ENCODE measurements around the gene SMIM1.
"Not testable (repeated sequence)": the region's sequence is repeated elsewhere in the genome, so short reads cannot be mapped to it uniquely, and the experiment has no call there.

SMIM1 gene

GRCh38 chr1:3800795-3801194 is 28.2 kb downstream of the SMIM1 start:
- H3K4me1 ChIP-seq (ENCODE audit: control insufficient read depth, insufficient read depth, low read length, unreplicated experiment); H2AFZ ChIP-seq (ENCODE audit: low read length, unreplicated experiment); H3K27ac ChIP-seq (ENCODE audit: low read depth, low read length); H3K4me3 ChIP-seq (ENCODE audit: low read depth, low read length); H3K36me3 ChIP-seq (ENCODE audit: insufficient read depth, low read length); H3K79me2 ChIP-seq (ENCODE audit: control insufficient read depth, insufficient read depth, low read length, unreplicated experiment): not testable (repeated sequence)
- peaks cover 16% of the 10 kb centered on the region; the same call in 1 of the 2 replicates for H3K27me3 ChIP-seq (ENCODE audit: insufficient read depth, low read length)

DNA sequence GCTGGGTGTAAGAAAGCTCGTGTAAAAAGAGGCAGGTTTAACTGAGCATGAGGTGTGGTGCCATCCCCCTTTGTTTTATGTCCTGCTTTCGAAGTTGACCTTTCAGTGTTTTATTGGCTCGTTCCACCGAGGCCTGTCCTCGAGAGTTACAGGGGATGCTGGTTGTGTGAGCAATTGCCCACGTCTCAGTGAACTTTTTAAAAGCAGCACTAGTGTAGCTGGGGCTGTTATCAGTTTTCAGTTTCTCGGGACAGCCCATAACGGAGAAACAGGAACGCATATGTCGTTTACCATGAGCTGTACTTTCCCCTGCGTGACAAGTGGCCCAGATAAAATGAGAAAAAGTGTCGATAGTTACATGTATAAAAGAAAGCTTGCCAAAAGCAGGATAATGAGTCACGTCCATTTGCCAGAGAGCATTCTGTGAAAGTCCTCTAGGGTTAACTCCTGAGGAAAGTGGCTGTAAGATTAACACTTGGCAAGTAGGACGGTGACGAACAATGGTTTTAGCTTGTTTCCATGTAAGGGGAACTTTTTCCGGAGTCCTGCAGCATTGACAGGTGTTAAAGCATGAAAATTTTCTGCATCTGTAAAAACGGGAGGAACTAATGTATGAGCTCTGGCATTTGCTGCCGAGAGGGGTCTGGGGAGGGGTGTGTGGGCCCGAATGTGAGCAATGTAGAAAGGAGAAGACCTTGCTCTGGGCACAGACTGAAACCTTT is 31.5 kb downstream of the SMIM1 start:
- H3K4me3 ChIP-seq (ENCODE audit: low read depth, low read length), result no peak overlapping the region
- H3K4me1 ChIP-seq (ENCODE audit: control insufficient read depth, insufficient read depth, low read length, unreplicated experiment), result no peaks in the 10 kb centered on the region
- no peak overlapping the region for H3K27ac ChIP-seq (ENCODE audit: low read depth, low read length)
- no peak overlapping the region for H2AFZ ChIP-seq (ENCODE audit: low read length, unreplicated experiment)
- H3K36me3 ChIP-seq (ENCODE audit: insufficient read depth, low read length), result no peaks in the 10 kb centered on the region
- H3K79me2 ChIP-seq (ENCODE audit: control insufficient read depth, insufficient read depth, low read length, unreplicated experiment), result no peaks in the 10 kb centered on the region
- peaks cover 16% of the 10 kb centered on the region; the same call in 1 of the 2 replicates for H3K27me3 ChIP-seq (ENCODE audit: insufficient read depth, low read length)

- peaks cover 16% of the 10 kb centered on the region; the same call in 1 of the 2 replicates for H3K27me3 ChIP-seq (ENCODE audit: insufficient read depth, low read length)
- H3K79me2 ChIP-seq (ENCODE audit: control insufficient read depth, insufficient read depth, low read length, unreplicated experiment); H3K4me1 ChIP-seq (ENCODE audit: control insufficient read depth, insufficient read depth, low read length, unreplicated experiment); H2AFZ ChIP-seq (ENCODE audit: low read length, unreplicated experiment); H3K36me3 ChIP-seq (ENCODE audit: insufficient read depth, low read length); H3K27ac ChIP-seq (ENCODE audit: low read depth, low read length); H3K4me3 ChIP-seq (ENCODE audit: low read depth, low read length): not testable (repeated sequence)
Observed at GRCh38 chr1:3804627-3804944, 32.0 kb downstream of the SMIM1 start.

DNA sequence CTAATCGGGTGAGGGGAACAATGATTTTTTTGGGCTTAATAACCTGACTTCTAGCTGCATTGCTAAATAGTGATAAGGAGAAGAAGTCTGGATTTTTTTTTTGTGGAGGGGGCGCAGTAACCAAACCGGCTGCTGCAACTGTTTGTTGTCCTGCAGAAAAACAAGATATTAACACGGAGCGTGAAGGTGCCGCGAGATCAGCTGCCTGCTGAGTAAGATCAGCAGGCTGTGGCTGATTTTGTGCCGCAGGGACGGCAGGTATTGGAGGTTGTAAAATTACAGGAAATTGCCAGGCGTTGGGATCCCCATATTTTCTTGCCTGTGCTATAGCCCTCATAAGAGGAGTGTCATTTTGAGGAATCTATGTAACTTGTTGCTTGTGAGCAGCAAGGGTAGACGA is 32.5 kb downstream of the SMIM1 start:
- peaks cover 16% of the 10 kb centered on the region; the same call in 1 of the 2 replicates for H3K27me3 ChIP-seq (ENCODE audit: insufficient read depth, low read length)
- H3K4me1 ChIP-seq (ENCODE audit: control insufficient read depth, insufficient read depth, low read length, unreplicated experiment), result no peaks in the 10 kb centered on the region
- no peak overlapping the region for H2AFZ ChIP-seq (ENCODE audit: low read length, unreplicated experiment)
- no peaks in the 10 kb centered on the region for H3K36me3 ChIP-seq (ENCODE audit: insufficient read depth, low read length)
- H3K4me3 ChIP-seq (ENCODE audit: low read depth, low read length), result no peak overlapping the region
- H3K27ac ChIP-seq (ENCODE audit: low read depth, low read length), result no peak overlapping the region
- no peaks in the 10 kb centered on the region for H3K79me2 ChIP-seq (ENCODE audit: control insufficient read depth, insufficient read depth, low read length, unreplicated experiment)

- peaks cover 4% of the 10 kb centered on the region for H3K4me1 ChIP-seq (ENCODE audit: control insufficient read depth, insufficient read depth, low read length, unreplicated experiment)
- peaks cover 9% of the 10 kb centered on the region; the same call in 1 of the 2 replicates for H3K27me3 ChIP-seq (ENCODE audit: insufficient read depth, low read length)
- H3K4me3 ChIP-seq (ENCODE audit: low read depth, low read length), result no peak overlapping the region
- no peaks in the 10 kb centered on the region for H3K36me3 ChIP-seq (ENCODE audit: insufficient read depth, low read length)
- no peak overlapping the region for H2AFZ ChIP-seq (ENCODE audit: low read length, unreplicated experiment)
- H3K79me2 ChIP-seq (ENCODE audit: control insufficient read depth, insufficient read depth, low read length, unreplicated experiment), result no peaks in the 10 kb centered on the region
- H3K27ac ChIP-seq (ENCODE audit: low read depth, low read length), result no peak overlapping the region
Observed at GRCh38 chr1:3807769-3808168, 35.2 kb downstream of the SMIM1 start.

DNA sequence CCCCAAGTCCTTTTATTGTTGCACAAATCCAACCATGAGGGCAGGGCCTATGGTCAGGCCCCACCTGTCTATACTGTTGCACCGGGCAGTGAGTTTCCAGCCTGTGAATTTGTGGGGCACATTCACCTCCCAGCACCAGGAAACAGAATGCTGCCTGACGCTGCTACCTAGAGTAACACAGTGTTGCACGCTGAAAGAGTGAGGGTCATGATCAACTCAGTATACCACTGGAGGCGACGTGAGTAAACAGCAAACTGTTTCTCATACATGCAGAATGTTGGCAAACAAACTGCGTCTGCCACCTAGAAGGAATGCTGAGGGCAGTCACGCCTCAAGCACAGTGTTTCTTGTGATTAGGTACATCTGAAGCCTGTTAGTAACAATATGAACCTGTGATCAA is 37.1 kb downstream of the SMIM1 start:
- peaks cover 4% of the 10 kb centered on the region for H3K4me1 ChIP-seq (ENCODE audit: control insufficient read depth, insufficient read depth, low read length, unreplicated experiment)
- H2AFZ ChIP-seq (ENCODE audit: low read length, unreplicated experiment), result no peak overlapping the region
- H3K27me3 ChIP-seq (ENCODE audit: insufficient read depth, low read length), result no peaks in the 10 kb centered on the region
- H3K27ac ChIP-seq (ENCODE audit: low read depth, low read length), result no peak overlapping the region
- no peaks in the 10 kb centered on the region for H3K79me2 ChIP-seq (ENCODE audit: control insufficient read depth, insufficient read depth, low read length, unreplicated experiment)
- no peaks in the 10 kb centered on the region for H3K36me3 ChIP-seq (ENCODE audit: insufficient read depth, low read length)
- no peak overlapping the region for H3K4me3 ChIP-seq (ENCODE audit: low read depth, low read length)

DNA sequence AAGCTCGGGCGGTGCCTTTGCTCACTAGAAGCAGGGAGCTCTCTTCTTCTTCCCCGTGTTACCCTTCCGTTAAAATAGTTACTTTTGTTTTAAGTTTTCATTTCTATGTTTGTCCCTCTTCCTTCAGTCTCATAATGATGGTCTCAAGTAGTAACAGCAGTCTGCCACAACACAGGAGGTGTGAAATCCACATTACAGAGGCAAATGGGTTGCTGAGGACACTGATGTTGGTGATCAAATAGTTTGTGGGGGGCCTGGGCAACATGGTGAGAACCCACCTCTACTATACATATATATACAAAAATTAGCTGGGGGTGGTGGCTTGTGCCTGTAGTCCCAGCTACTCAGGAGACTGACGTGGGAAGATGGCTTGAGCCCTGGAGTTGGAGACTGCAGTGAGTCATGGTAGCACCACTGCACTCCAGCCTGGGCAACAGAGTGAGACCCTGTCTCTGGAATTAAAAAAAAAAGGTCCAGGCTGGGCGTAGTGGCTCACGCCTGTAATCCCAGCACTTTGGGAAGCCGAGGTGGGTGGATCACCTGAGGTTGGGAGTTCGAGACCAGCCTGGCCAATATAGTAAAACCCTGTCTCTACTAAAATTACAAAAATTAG is 37.7 kb downstream of the SMIM1 start:
- H2AFZ ChIP-seq (ENCODE audit: low read length, unreplicated experiment); H3K36me3 ChIP-seq (ENCODE audit: insufficient read depth, low read length); H3K27me3 ChIP-seq (ENCODE audit: insufficient read depth, low read length); H3K79me2 ChIP-seq (ENCODE audit: control insufficient read depth, insufficient read depth, low read length, unreplicated experiment); H3K4me3 ChIP-seq (ENCODE audit: low read depth, low read length); H3K27ac ChIP-seq (ENCODE audit: low read depth, low read length); H3K4me1 ChIP-seq (ENCODE audit: control insufficient read depth, insufficient read depth, low read length, unreplicated experiment): not testable (repeated sequence)

GRCh38 chr1:3811595-3811911 is 39.0 kb downstream of the SMIM1 start:
- no peak overlapping the region for H2AFZ ChIP-seq (ENCODE audit: low read length, unreplicated experiment)
- no peaks in the 10 kb centered on the region for H3K36me3 ChIP-seq (ENCODE audit: insufficient read depth, low read length)
- H3K27me3 ChIP-seq (ENCODE audit: insufficient read depth, low read length), result no peaks in the 10 kb centered on the region
- no peaks in the 10 kb centered on the region for H3K79me2 ChIP-seq (ENCODE audit: control insufficient read depth, insufficient read depth, low read length, unreplicated experiment)
- H3K4me1 ChIP-seq (ENCODE audit: control insufficient read depth, insufficient read depth, low read length, unreplicated experiment), result peaks cover 4% of the 10 kb centered on the region
- H3K27ac ChIP-seq (ENCODE audit: low read depth, low read length), result no peak overlapping the region
- no peak overlapping the region for H3K4me3 ChIP-seq (ENCODE audit: low read depth, low read length)

DNA sequence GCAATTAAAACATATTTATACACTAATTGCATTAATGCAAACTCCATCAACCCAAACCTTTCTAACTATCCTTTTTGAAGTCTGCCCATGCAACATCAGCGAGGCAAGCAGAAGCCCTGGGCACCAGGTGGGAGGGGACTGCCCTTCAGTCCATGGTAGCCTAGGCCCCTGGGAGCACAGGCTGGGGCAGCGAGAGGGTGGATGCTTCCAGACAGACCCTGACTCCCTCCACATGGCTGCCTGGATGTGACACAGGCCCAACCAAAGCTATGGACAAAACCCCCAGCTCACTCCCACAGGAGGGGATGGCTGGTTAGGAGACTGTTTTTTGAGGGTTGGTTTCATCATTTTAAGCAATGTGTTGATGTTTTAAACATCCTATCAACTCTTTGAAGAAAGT is 41.5 kb downstream of the SMIM1 start:
- no peaks in the 10 kb centered on the region for H3K36me3 ChIP-seq (ENCODE audit: insufficient read depth, low read length)
- H3K27ac ChIP-seq (ENCODE audit: low read depth, low read length), result no peak overlapping the region
- H3K4me3 ChIP-seq (ENCODE audit: low read depth, low read length), result no peak overlapping the region
- no peaks in the 10 kb centered on the region for H3K27me3 ChIP-seq (ENCODE audit: insufficient read depth, low read length)
- H3K79me2 ChIP-seq (ENCODE audit: control insufficient read depth, insufficient read depth, low read length, unreplicated experiment), result no peaks in the 10 kb centered on the region
- no peak overlapping the region for H2AFZ ChIP-seq (ENCODE audit: low read length, unreplicated experiment)
- H3K4me1 ChIP-seq (ENCODE audit: control insufficient read depth, insufficient read depth, low read length, unreplicated experiment), result peaks cover 4% of the 10 kb centered on the region

GRCh38 chr1:3814771-3815561 is 42.4 kb downstream of the SMIM1 start:
- Histone ChIP-seq H3K79me2 (ENCODE audit: control insufficient read depth, insufficient read depth, low read length, unreplicated experiment) (no peaks in the 10 kb centered on the region), H3K27me3 (ENCODE audit: insufficient read depth, low read length) (no peaks in the 10 kb centered on the region), H3K4me3 (ENCODE audit: low read depth, low read length) (no peak overlapping the region), H3K27ac (ENCODE audit: low read depth, low read length) (no peak overlapping the region), H3K4me1 (ENCODE audit: control insufficient read depth, insufficient read depth, low read length, unreplicated experiment) (peaks cover 4% of the 10 kb centered on the region), H2AFZ (ENCODE audit: low read length, unreplicated experiment) (no peak overlapping the region), H3K36me3 (ENCODE audit: insufficient read depth, low read length) (no peaks in the 10 kb centered on the region)

All from ACC112 (cell line).